GM19043 (cell line): ENCODE data around the gene SUSD6.
"Not testable (repeated sequence)": the region's sequence is repeated elsewhere in the genome, so short reads cannot be mapped to it uniquely, and the experiment has no call there.

ENCODE experiments used
- ATAC-seq: cut with Tn5 transposase; IDR thresholded peaks from one replicate; pipeline ENCODE4 v1.9.1; 2021; ENCODE audit warnings: low read depth; ENCODE audit not compliant: unreplicated experiment

SUSD6 gene

DNA sequence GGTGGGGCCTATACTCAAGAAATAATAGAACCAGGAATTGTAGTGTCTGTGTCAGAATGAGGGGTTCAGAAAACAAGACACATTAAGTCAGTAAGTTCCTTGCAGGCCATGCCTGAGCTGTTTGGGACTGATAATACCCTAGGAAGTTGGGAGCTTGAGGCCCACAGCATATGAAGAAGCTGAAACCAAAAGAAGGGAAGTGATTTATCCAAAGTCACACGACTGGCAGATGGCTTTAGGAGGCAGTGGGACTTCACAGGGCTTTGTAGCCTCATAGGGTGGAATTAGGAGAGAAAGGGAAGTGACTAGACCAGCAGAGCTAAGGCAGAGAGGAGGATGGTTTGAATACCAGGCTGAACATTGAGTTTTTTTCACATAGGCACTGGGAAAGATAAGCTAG lies 99.0 kb downstream of the SUSD6 start:
- ATAC-seq = no peak

DNA sequence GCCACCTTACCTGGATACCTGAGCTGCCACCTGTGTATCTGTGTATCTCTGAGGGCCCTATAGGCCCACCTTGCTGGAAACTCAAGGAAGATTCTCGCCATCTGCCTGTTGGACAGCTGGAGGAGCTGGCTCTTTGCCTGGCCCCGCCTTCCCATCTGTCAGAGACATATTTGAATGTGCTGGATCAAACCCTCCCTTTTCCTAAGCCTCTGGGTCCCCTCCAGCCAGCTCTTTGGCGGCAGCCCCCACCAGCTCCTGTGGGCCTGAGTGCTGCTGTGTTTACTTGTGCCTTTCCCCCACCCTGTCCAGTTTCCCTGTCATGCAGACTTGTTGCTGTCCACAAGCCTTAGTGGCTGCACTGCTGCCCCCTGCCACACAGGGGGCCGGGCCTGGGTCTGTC lies 99.7 kb downstream of the SUSD6 start:
- no peak for ATAC-seq

DNA sequence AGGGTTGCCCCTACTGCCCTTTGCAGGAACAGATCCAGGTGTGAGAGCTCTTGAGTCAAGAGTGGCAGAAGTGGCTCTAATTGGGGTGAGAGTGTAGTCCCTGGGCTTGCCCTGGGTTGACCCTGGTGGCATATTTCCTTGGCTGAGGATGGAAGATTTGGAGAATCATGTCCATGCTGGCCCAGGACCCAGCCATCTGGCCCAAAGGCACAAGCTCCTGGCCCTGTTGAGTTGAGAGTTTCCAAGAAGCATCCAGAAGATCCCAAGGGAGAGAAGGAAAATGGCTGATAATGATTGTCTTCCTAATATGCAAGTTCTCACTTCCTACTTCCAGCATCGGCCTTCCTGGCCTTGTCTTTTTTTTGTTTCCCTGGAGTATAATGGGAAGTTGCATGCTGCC lies 100.1 kb downstream of the SUSD6 start:
- ATAC-seq = no peak

DNA sequence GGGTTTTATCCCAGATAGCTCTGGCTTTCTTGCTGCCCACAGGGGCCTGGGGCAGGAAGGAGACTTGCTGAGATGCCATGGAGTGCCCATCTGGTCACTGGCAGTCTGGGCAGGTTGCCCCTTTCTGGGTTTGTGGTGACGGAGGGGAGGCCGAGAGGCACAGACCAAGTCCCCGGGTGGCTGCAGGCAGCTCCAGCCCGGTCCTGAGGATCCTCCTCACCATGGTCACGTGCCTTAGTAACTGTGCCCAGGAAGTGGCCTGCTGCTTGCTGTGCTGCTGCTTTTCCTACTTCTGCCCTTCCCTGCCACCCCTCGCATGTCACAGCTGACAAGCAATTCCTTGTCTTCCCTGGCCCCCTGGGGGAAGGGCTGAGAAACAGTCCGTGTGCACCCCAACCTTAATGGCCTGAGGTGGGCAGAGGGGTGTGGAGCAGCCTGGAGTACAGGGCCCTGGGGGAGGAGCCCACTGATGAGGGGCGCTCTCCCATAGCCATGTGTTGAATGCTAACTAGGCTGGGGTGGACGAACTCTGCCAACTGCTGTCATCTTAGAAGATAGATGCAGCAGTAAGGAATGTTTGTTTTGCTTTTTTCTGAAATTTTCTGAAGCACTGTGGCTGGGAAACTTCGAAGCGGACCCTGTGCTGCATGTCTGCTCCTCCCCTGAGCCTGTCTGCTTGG lies 100.6 kb downstream of the SUSD6 start:
- ATAC-seq = no peak

DNA sequence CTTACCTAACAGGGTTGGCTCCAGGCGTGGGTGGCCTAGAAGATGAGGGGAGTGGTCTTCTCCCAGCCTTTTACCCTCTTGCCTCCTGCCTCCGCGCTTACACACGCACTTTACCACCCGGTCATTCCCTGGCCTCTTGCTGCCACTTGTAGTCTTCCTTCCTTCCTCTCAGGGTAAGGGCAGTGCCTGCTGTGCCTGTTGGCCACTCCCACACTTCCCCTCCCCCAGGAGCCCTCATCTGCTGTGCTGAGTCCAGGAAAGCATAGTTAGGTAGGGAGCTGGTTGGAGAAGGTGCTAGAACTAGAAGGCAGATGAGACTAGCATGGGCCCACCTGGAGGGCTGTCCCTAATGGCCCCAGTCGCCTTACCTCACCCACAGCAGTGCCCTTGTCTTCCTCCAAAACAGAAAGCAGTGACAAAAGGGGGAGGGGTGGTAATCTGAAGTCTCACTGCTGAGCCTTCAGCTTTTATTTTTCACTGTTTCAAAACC lies 101.2 kb downstream of the SUSD6 start:
- no peak for ATAC-seq

DNA sequence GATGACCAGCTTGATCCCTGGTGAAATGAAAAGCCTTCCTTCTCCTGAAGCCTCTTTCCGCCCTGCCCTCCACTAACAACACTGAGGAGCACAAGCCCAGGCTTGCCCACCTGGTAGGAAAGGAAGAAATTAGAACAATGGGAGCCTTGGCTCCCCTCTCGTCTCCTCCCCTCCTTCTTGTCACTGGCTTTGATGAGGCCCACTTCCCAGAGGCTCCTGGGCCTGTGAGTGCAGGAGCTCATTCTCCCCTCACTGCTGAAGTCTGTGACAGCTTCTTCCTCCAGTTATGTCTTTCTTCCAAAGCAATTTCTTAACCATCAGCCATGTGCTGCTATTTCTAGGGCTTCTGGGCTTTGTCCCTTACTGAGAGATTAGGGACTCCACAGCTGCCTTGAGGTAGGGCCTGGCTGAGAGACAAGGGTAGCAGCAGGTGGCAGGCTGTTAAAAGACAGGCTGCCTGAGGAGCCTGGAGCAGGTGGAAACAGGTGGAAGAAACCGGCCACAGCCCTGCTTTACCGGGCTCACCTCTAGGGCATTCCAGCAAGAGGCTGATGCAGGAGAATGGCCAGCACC lies 101.9 kb downstream of the SUSD6 start:
- ATAC-seq = no peak

DNA sequence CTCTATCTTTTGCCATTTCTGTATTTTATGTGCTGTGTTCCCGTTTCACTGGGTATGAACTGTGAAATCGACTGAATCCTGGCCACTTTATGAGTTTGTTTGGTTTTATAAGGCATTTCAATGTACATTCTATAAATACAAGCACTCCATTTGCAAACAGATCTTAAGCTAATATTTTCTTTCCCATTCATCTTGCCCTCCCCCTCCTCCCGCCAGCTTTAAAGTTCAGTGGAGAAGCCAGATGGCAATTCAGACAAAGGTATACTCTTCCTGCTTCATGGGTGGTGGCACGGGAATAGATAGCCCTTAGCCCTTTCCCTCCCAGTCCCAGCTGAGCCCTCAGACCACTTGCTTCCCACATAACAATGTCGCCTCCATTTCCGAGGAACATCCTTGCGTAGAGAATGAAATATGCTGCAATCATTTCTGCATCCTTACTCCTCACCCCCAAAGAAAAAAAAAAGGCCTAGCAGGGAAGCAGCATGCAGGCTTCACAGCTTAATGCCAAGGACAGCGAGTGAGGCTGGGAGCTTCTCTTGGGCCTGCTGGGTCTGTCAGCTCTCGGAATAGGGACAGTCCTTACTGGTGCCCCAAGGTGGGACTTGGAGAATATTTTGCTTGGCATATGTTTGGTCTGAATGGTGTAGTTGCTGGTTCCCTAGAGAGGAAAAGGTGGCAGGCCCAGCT lies 102.7 kb downstream of the SUSD6 start:
- ATAC-seq = no peak

DNA sequence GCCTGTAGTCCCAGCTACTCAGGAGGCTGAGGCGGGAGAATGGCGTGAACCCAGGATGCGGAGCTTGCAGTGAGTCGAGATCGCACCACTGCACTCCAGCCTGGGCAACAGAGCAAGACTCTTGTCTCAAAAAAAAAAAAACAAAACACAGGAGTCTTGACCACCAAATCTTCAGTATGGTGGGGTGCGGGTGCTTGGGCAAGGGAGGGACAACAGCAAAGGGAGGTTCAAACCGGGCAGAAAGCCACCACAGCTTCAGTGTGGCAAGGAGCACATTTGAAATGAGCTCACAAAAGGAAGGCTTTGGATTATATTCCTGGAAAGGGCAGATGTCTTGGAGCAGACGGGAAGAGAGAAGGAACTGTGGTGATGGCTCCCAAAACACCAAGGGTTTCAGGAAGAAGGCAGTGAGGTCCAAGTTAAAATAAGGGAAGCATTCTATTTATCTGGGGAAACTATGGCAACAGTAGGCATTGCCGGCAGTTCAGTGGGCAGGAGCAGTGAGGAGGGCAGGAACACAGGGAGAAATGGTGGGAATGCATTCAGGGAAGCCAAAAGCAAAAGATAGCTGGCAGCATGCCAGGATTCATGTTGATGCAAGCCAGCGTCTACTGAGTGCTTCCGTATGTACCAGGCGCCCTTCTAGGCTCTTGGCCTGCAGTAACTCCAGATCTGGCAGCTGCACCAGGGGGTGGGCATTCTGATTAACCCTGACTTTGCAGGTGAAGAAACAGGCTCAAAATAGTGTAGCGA lies 104.5 kb downstream of the SUSD6 start:
- no peak for ATAC-seq

DNA sequence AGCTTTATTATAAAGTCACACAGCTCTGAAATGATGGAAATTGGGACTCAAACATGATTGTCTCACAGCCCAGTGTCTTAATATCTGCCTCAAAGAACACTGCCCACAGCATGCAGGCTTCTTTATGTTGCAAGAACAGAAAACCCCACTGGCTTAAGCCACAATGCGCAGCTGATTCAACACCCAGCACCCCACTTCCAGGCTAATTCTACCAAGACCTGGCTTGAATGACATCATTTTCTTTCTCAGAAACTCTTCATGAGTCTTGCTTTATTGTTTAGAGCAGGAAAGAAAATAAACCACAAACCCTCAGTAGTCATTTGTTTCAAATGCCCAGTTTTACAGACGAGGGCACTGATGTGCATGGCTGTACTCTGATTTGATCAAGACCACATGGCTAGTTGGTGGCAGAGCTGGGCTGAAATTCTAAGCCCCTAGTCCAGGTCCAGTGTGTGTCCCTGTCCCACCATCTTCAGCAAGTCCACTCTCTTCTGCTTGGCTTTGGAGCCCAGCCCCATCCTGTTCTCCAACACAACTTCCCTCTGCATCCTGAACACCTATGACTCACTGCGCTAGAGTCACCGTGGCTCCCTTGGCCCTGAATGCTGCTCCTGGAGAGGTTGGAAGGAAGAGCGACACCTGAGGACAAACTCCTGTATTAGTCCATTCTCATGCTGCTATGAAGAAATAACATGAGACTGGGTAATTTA lies 105.2 kb downstream of the SUSD6 start:
- no peak for ATAC-seq

DNA sequence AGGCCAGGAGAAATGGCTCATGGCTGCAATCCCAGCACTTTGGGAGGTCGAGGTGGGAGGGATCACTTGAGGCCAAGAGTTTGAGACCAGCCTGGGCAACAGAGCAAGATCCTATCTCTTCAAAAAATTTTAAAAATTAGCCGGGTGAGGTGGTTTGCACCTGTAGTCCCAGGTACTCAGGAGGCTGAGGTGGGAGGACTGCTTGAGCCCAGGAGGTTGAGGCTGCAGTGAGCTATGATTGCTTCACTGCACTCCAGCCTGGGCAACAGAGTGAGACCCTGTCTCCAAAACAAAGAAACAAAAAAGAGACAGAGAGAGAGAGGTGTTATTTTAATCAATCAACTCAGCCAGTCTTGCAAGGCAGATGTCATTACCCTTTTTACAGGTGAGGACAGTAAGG lies 107.2 kb downstream of the SUSD6 start:
- ATAC-seq = not testable (repeated sequence)

DNA sequence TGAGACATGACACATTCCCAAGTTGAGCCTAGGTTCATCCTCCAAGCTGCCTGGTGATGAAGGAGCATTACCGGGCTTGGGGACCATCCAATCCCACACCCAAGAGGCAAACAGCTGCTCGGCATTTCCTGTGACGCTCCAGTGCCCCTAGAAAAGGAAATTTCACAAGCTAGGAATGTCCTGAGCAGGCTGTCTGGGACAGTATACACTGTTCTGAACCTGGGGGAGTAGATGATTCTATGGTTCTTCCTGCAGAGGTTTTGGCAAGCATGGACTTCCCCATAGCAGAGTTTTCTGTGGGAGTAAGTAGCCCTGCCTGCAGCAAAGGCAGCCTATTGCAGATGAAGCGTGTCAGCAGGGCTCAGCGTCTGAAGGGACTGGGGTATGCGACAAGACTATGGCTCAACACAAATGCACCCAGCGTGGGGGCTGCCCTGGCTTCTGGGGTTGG lies 108.1 kb downstream of the SUSD6 start:
- ATAC-seq = no peak

DNA sequence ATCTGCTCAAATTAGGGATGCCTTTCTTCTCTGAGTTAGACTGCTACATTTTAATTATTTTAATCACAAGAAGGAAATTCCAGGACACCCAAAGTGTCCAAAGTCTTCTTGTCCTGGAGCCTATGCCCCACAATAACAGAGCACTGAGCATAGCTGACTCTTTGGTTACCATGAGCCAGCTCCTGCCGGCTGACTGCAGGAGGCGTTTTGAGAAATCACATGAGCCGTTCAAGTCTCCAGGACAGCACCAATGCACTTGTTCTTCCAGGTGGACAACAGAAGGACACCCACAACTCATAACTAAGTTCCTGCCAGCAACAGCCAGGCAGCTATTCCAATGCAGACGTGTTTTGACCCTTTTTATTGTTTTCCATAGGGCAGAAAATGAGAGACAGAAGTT lies 109.5 kb downstream of the SUSD6 start:
- ATAC-seq = no peak

DNA sequence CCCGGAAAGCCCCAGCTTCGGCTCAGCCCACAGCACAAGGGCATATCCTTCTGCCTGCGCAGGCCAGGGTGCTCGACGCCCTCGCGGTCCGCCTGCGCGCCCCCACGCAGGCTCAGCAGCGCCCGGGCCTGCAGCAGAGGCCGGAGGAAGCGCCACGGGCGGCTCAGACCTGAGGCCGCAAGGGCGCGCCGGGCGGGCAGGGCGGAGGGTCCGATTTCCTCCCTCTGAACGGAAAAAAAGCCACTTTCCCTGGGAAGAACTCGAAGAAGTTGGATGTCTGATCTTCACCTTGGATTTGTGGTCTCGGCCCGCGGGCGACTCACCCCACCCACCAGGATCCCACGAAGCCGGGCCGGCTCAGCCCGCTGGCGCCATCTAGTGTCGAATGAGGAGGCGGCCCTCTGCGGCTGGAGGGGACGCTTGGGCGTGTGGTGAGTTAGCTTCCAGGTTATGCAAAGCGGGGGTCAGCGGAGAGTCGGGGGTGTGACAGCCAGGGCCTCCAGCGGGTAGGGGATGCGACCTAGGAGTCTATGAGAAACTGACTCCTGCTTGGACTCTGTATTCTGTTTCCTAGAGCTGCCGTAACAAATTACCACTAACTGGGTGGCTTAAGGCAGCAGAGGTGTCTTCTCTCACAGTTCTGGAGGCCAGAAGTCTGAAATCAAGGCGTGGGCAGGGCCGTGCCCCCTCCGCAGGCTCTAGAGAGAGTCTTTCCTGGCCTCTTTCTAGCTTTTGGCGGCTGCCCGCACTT lies 115.5 kb downstream of the SUSD6 start:
- no peak for ATAC-seq

DNA sequence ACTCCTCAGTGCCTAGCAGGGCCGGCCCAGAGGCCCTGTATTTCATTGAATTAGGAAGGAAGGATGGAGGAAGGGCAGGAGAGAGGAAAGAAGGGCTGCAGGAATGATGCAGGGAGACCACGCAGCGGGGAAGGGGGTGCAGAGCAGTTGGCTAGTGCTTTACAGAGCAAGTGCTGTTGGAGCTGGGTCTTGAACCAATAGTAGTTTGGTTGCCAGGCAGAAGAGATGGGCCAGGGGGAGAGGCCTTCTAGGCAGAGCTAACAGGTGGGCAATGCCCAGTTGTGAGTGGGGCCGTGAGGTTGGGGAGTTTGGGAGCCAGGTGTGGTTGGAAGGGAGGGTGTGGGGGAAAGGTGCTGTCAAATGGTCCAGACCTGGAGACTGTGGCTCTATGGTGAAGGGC lies 116.5 kb downstream of the SUSD6 start:
- ATAC-seq = no peak

DNA sequence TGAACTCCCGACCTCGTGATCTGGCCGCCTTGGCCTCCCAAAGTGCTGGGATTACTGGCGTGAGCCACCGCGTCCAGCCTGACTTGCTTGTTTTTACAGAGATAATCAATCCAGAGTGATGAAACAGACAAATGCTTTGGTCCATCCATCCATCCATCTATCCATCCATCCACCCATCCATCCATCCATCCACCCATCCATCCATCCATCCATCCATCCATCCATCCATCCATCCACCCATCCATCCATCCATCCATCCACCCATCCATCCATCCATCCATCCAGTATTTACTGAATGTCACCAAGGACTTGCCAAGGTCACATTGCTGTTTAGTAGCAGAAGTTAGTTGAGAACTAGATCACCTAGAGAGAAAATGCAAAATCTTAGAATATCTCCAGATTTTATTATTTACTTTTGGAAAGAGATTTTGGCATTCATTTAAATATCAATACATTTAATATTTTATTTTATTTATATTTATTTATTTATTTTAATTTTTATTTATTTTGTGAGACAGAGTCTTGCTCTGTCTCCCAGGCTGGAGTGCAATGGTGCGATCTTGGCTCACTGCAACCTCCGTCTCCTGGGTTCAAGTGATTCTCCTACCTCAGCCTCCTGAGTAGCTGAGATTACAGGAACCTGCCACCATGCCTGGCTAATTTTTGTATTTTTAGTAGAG lies 120.7 kb downstream of the SUSD6 start:
- ATAC-seq = not testable (repeated sequence)

DNA sequence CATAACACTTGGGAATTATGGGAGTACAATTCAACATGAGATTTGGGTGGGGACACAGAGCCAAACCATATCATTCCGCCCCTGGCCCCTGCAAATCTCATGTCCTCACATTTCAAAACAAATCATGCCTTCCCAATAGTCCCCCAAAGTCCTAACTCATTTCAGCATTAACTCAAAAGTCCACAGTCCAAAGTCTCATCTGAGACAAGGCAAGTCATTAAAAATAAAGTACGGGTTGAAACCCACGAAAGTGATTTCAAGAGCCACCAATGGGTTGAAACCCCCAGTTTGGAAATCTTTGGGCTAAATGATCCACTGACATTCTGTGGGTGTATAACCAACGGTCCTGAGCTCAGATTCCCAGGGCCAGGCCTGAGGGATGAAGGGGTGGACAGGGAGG lies 125.0 kb downstream of the SUSD6 start:
- not testable (repeated sequence) for ATAC-seq

DNA sequence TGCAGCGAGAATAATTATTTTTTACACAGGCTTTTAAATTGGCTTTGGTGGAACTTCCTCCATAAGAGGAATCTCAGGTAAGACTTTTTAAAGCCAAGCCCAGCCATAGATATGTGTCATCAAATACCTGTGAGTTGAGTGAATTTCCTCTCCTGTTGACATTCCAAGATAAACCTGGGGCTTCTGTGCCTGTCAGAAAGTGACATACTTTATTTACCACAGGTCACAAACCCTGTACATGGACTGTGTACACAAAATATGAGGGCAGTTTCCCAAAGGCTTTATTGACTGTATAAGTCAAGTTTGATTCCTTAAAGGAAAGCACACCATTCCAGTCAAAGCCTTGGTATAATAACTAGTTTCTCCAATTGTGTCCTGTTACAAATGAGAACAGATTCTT lies 129.7 kb downstream of the SUSD6 start:
- no peak for ATAC-seq

DNA sequence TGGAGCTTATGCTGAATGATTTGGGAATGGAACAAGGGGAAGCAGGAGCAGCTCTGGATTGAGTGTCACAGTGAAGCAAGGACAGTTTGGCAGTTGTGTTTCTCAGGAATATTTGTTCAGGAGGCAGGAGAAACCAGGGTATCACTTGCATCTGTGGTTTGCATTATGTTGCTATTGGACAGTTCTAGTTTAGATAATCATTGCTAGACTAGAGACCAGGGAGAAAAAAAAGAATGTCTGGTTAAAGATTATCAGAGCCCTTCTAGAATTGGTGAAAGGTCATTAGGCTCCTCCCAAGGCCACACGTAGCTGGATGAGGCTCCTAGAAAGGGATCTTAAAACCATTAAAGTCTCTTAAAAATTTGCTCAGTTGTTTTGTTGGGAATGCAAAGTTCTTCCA lies 138.6 kb downstream of the SUSD6 start:
- peak; percentile 61 for ATAC-seq

DNA sequence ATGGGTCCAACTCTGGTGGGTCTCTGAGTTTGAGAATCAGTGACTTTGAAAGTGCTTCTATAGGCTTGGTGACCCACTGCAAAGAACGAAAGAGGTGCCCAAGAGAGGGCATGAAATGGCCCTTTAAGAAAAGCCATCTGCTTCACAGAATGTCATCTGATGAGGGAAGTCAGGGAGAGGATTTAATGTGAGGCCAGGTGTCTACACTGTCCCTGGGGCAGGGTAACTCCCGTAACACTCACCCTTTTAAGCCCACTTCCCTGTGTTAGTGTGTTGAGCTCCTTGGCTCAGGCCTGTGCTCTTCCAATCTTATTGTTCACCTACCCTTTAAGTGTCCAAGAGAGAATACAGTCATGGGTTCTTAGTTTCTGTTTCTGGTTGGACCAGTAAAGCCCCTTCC lies 139.1 kb downstream of the SUSD6 start:
- no peak for ATAC-seq
